GM21381 (cell line): ENCODE measurements around the gene RBM47.
"Not testable (repeated sequence)": the region's sequence is repeated elsewhere in the genome, so short reads cannot be mapped to it uniquely, and the experiment has no call there.

Experiments
- ATAC-seq: cut with Tn5 transposase; IDR thresholded peaks from one replicate; pipeline ENCODE4 v1.9.1; 2021; ENCODE audit warnings: mild to moderate bottlenecking, moderate library complexity; ENCODE audit not compliant: unreplicated experiment

Gene RBM47

DNA sequence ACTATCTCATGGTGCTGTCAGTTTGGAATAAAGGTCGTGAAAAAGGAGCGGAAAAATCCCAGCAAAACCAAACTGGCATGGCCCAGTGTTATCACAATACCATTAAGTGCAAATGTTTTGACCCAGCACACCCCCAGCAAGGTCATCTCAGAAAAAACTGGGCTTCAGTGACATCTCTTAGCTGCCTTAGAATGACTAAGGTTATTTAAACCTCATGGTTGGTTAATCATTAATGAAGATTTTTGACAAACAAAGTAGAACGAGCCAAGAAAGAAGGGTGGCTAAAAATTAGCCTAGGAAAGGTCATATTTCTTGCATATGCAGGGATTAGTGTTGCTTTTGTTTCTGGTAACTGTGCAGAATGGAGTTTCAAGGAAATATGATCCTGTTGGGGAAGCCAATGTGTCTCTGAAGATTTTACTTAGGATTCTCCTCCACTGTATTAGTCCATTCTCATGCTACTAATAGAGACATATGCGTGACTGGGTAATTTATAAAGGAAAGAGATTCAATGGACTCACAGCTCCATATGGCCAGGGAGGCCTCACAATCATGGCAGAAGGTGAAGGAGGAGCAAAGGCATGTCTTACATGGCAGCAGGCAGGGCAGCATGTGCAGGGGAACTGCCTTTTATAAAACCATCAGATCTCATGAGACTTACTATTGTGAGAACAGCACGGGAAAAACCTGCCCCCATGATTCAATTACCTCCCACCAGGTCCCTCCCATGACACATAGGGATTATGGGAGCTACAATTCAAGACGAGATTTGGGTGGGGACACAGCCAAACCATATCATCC, 211.0 kb downstream of the RBM47 start:
- ATAC-seq, result no peak

DNA sequence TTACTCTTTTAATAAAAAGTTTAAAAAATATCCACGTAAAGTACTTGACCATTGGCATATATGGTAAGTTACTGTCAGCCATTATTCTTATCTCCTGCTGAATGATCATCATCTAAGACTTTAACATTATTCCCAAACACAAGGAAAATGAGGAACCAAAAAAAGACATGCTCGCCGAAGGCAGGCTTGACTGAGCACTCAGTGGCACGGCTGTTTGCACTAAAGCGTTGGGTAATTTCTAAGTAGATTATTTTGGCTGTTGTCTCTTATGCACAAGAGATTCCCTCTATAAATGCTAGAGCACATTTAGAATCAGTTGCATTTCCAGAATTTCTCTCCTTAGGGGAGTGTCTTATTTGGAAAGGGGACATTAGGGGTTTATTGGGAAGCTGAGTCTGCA, 211.7 kb downstream of the RBM47 start:
- ATAC-seq, result no peak

DNA sequence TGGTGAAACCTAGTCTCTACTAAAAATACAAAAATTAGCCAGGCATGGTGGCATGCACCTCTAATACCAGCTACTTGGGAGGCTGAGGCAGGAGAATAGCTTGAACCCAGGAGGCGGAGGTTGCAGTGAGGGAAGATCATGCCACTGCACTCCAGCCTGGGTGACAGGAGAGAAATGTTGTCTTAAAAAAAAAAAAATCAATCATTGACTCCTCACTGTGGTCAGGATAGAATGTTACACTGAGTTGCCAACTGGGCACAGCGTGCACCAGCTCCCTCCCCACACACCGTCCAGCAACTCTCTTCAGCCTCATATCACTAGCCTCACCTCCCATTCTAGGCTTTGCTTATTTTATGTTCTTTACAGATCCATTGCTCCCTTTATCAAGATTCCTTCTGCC, 215.0 kb downstream of the RBM47 start:
- no peak for ATAC-seq

DNA sequence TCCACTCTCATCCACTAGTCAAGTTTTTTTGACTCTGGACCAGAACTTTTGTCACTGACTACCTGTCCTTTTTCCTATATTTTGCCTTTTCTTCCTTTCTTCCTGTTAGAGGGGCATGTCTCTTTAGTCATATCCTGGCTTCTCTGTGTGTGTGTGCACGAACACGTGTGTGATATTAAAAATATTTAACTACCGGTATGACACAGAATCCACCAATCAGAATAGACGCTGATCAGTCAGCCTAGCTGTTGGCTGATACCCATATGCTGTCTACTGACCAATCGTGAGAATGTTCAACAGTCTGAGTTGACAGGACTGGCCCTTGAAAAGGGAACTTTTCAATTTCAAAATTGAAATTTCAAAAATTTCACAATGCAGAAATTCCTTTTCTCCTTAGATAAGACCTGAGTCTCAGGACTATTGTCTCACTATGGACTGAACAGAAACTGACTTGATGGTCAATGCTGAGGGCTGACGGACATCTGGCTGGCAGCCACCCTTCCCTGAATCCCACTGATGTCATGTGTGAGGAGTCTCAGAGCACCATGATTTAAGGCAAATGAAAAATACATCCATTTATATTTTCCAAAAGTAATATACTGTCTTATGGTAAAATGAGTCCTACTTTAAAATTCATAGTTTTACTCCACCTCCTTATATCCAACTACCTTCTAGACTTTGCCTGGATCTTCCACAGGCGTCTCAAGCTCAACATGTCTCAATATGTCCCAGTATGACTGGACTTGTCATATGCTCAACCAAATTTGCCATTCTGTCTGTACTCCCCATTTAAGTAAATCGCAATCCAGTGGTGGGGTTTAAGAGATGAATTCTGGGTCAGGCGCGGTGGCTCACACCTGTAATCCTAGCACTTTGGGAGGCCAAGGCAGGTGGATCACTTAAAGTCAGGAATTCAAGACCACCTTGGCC, 216.5 kb downstream of the RBM47 start:
- ATAC-seq, result no peak

DNA sequence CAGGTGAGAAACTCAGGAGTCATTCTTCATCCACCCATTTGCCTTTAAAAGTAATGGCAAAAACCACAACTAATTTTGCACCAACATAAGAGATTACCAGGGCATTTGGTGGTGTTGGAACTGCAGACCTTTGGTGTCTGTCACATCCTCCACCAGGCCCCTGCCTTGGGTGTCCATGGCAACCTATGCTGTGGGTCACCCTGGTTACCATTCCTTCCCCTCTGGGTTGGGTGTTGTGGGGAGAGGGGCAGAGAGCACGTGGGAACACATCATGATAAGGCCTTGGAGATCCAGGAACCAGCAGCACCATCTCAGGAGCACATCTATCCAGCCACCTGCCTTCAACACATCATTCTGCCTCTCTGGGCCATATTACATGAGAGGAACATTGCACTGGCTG, 217.3 kb downstream of the RBM47 start:
- ATAC-seq, result no peak

DNA sequence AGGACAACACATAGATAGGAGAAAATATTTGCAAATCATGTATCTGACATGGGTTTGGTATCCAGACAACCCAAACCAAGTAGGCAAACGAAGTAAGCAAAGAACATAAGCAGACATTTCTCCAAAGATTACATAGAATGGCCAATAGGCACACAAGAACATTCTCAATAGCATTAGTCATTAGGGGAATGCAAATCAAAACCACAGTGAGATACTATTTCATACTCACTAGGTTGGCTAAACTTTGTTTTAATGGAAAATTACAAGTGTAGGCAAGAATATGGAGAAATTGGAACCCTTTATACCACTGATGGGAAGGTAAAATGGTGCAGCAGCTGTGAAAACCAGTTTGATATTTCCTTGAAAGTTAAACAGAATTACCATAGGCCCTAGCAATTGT, 219.8 kb downstream of the RBM47 start:
- ATAC-seq, result no peak

DNA sequence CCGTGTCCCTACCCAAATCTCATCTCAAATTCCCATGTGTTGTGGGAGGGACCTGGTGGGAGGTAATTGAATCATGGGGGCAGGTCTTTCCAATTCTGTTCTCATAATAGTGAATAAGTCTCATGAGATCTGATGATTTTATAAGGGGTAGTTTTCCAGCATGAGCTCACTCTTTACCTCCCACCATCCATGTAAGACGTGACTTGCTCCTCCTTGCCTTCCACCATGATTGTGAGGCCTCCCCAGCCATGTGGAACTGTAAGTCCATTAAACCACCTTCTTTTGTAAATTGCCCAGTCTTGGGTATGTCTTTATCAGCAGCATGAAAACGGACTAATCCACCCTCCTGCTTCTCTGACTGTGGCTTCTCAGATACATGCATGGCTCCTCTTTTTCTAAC, 222.2 kb downstream of the RBM47 start:
- not testable (repeated sequence) for ATAC-seq

DNA sequence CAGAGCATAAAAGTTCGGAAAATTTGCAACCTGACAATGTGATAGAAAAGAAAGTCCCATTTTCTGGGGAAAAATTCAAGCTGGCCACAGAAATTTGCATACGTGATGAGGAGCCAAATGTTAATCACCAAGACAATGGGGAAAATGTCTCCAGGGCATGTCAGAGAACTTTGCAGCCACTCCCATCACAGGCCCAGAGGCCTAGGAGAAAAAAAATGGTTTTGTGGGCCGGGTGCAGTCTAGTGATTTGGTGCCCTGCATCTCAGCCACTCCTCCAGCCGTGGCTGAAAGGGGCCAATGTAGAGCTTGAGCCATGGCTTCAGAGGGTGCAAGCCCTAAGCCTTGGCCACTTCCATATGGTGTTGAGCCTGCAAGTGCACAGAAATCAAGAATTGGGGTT, 223.3 kb downstream of the RBM47 start:
- no peak for ATAC-seq

DNA sequence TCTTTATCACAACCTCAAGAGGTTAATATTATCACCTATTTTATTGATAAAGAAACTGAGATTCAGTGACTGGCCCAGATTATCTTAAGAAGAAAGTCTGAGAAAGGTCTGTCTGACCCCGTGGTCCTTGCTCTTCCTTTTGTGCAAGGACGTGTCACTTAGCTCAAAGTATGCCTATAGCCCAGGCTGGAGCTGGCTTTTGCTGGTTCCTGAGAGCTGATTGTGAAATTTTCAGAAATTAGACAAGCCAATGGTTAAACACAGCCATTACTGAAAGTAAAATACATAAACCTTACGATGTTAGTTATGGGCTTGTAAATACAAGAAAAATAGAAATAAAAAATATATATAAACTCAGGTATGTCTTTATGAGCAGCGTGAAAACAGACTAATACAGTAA, 224.5 kb downstream of the RBM47 start:
- ATAC-seq, result no peak

DNA sequence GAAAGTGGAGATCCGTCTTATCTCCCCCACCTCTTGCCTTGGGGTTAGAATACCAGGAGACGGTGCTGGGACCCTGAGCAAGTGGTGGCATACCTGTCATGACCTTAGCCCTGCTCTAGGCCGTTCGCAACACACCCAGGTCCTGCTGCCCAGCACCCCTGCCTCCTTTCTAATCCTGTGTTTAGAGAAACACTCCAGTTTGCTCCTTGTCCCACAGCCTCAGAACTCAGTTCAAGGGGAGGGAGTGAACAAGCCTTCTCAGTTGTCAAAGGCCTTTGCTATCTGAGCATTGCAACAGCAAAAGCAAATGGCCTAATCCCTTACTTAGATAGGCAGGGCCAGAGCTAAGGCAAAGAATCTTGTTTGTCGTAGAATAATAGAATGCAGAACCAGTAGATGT, 226.6 kb downstream of the RBM47 start:
- ATAC-seq, result no peak

DNA sequence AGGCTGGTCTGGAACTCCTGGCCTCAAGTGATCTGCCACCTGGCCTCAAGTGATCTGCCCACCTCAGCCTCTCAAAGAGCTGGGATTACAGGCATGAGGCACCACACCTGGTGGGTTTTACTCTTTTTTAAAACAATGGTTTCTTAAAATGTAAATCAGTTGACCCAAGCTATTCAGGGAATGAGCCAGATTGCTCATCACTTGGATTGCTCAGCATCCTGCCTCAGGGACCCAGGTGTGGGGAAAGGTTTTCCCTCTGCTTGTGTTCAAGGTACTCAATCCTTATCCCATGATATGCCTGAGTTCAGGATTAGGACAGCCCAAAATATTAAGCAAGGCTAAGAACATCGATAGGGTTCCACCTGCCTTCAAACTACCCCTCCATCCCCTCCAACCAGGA, 227.1 kb downstream of the RBM47 start:
- no peak for ATAC-seq

DNA sequence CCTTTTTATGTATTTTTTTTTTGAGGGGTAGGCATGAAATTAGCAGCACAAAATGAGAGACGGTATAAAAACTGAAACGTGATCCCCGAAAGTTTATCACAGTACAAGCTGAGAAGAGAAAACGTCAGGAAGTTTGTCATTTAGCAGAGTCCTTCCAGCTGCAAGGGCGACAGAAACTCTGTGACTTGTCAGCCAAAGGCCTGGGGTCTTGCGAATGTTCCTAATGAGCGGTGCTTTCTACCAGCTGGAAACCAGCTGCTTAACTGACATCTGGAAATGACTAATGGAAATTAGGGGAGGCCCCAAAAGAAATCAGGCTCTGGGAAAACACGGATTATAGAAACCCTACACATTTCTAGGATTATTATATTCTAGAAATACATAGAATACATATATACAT, 228.0 kb downstream of the RBM47 start:
- ATAC-seq, result no peak

DNA sequence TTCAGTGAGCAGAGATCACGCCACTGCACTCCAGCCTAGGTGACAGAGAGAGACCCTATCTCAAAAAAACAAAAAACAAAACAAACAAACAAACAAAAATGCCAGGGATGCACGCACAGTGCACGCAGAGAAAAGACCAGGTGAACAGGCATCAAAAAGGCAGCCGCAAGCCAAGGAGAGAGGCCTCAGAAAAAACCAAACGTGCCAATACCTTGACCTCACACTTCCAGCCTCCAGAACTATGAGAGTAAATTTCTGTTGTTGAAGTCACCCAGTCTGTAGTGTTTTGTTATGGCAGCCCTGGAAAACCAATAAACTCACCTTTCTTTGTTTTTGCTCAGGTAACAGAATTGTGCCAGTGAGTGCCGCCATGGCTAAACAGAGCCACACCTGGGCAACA, 228.6 kb downstream of the RBM47 start:
- ATAC-seq, result no peak

DNA sequence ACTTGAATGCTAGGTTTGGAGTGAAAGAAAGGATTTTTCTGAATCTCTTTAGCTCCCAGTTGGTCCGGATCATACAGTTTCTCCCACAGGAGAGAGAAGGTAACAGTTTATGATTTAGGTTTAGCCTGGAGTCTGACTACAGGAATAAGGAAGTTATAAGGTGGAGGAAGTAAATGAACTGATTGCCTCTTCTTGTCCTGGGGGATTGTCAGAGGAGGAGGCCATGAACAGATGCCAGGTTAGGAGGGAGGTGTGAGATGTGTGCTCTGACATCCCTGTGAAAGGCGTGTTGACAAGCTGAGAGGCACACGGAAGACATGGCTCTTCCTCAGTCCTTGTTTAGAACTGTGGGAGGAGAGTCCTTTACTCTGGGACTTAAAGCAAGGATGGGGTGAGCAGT, 230.1 kb downstream of the RBM47 start:
- no peak for ATAC-seq

DNA sequence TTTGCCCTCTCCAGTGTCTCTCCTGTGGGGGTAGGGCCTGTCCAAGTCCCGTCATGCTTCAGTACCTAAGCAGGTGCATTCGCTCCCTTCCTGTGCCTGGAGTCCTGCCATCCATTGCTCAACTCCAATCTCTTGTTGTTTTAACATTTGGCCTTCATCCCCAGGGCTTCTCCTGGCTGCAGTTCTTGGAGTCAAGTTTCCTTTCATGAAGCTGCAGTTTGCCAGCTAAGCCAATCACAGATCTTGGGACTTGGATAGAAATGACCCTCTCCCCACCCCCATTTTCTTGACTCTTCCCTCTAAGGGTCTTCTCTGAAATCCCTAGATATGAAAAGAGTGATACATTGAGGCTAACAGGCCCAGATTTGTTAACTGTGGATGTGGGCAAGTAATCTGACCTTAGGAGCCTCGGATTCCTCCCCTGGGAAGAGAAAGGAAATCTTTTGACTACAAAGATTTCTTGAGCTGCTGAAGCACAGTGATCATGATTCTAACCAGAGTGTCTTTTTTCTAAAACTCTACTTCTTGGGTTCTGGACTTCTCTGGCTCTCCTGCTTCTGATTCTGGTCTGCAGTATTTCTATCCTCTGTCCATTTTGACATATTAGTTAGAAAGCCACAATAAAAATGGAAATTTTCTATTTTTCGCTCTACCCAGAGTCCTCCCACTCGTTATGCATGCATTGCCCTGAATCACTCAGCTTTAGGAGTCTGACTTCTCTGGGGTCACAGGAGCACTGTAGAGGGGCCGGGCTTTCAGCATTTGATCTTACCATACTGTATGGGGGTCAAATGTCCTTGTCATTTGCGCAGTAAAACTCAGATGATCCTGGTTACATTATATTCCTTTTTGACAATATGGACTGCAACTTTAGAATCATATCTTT, 233.5 kb downstream of the RBM47 start:
- no peak for ATAC-seq

DNA sequence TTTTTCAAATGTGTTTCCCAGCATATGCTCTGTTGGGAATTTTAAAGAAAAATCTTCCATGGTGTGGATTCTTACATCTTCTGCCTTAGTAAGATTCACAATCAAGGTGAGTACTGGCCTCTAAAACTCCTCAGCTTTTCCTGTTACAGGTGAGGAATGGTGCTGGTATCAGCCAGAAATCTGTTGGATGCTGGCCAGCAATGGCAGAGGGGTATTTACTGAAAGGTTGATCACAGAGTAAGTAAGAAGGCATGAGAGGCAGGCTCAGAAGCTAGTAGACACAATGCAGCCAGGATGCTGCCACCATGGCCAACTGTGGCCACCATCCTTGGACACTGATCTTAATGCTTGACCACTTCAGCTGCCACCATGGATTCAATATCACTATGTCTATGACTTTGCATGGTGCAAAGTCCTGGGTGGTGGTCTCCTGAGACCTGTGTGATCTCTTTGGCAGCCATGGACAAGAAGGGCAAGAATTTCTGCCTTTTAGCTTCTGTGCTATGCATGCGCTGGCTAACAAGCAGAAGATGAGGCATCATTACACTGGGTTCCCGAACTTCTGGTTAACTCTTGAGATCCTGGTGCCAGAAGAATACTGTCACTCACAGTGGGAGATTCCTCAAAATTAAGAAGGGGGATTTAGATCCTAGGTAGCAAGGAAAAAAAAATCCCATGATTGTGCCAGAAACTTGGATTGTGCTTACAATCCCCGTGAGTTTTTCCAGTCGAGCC, 234.3 kb downstream of the RBM47 start:
- ATAC-seq, result no peak

DNA sequence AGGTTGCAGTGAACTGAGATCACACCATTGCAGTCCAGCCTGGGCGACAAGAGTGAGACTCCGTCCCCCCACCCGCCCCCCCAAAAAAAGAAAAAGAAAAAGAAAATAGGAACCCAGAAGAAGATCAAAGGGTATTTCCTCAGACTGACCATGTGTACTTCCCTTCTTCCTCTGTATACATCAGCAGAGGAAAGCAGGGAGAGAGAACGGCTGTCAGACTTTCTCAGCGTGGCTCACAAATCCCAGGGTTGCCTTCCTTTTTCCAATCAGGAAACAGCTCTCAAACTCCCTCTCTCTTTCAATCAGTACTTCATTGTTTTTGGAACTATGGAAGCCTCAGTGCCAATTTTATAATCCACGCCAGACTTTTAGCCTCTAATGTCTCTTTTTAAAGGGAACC, 235.4 kb downstream of the RBM47 start:
- ATAC-seq, result no peak

DNA sequence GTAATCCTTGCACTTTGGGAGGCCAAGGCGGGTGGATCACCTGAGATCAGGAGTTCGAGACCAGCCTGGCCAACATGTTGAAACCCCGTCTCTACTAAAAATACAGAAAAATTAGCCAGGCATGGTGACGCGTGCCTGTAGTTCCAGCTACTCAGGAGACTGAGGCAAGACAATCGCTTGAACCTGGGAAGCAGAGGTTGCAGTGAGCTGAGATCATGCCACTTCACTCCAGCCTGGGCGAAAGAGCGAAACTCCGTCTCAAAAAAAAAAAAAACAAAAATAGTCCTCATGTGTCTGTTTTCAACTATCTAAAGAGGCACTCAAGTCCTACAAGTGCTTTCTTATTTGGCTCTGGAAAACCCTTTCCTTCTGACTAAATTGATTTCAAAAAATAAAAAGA, 237.4 kb downstream of the RBM47 start:
- not testable (repeated sequence) for ATAC-seq

DNA sequence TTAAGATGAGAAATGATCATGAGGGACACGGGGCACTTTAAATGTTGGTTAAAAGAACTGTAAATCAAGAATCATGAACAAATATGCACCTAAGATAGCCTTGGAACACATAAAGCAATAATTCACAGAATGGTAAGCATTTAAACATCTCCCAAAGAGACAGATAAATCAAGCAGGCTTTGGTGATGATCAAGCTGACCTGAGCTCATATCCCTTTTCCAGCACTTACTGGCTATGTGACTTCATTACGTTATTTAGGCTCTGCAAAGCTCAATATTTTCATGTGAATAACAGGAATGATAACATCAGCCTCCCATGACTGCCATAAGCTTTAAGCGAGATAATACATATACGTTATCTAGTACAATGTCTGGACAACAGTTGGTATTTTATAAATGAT, 239.7 kb downstream of the RBM47 start:
- no peak for ATAC-seq

DNA sequence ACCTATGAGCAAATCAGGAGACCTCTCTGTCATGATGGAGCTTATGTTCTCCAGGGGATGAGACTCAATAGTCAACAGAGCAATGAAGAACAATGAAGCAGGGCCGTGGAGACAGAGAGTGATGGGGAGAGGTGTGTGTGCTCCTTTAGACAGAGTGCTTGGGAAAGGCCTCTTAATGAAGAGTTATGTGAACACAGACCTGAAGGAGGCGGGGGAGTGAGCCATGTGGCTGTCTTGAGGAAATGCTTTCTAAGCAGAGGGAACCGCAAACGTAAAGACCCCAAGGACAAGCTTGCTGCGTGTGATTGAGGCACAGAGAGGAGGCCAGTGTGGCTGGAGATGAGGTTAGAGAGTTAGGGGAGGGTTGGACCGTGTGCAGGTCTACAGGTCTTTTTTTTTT, 241.4 kb downstream of the RBM47 start:
- ATAC-seq, result no peak

DNA sequence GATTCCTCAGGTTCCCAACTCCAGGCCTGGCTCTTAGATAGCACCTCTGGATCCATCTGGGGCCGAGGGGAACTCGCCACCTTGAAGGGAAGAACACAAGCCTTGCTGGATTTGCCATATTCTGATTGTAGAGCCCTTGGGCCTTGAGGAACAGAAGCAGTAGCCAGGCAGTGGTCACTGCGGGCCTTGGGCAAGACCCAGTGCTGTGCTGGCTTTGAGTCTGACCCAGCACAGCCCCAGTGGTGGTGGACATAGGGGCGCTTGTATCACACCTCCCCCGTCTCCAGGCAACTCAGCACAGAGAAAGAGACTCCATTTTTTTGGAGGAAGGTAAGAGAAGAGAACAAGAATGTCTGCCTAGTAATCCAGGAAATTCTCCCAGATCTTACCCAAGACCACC, 249.0 kb downstream of the RBM47 start:
- ATAC-seq, result no peak
